DMS153 treated with DMSO at 0.1 percent for 48 hours (cell line): ENCODE results near the gene CYP4V2.
"Not testable (repeated sequence)": the region's sequence is repeated elsewhere in the genome, so short reads cannot be mapped to it uniquely, and the experiment has no call there.

ENCODE experiments used
- DNase-seq: peaks from one replicate; lab custom pipeline; 2025; ENCODE audit not compliant: unreplicated experiment; lab: John Stamatoyannopoulos, UW

Gene CYP4V2

GRCh38 chr4:186227744-186228513 is 36.6 kb downstream of the CYP4V2 start:
- no peak for DNase-seq

- DNase-seq, result no peak
These were observed 37.1 kb downstream of the CYP4V2 start for GRCh38 chr4:186228514-186228894.

- DNase-seq, result no peak
These were observed 43.0 kb downstream of the CYP4V2 start for GRCh38 chr4:186234367-186234766.

- DNase-seq, result no peak
These were observed 44.8 kb downstream of the CYP4V2 start for GRCh38 chr4:186236126-186236525.

GRCh38 chr4:186240452-186240847 is 49.1 kb downstream of the CYP4V2 start:
- DNase-seq, result no peak

GRCh38 chr4:186240848-186241491 is 49.6 kb downstream of the CYP4V2 start:
- no peak for DNase-seq

GRCh38 chr4:186241616-186242015 is 50.2 kb downstream of the CYP4V2 start:
- no peak for DNase-seq

GRCh38 chr4:186242031-186242430 is 50.7 kb downstream of the CYP4V2 start:
- not testable (repeated sequence) for DNase-seq

- DNase-seq, result no peak
These were observed 52.0 kb downstream of the CYP4V2 start for GRCh38 chr4:186243331-186243730.

- no peak for DNase-seq
These were observed 53.5 kb downstream of the CYP4V2 start for GRCh38 chr4:186244835-186245234.

- not testable (repeated sequence) for DNase-seq
These were observed 55.8 kb downstream of the CYP4V2 start for GRCh38 chr4:186247062-186247752.

- no peak for DNase-seq
These were observed 57.3 kb downstream of the CYP4V2 start for GRCh38 chr4:186248643-186249042.

- no peak for DNase-seq
These were observed 58.7 kb downstream of the CYP4V2 start for GRCh38 chr4:186249785-186250754.

GRCh38 chr4:186250760-186251159 is 59.4 kb downstream of the CYP4V2 start:
- no peak for DNase-seq

GRCh38 chr4:186255122-186255521 is 63.8 kb downstream of the CYP4V2 start:
- no peak for DNase-seq

- no peak for DNase-seq
These were observed 66.9 kb downstream of the CYP4V2 start for GRCh38 chr4:186258216-186258811.

- no peak for DNase-seq
These were observed 68.7 kb downstream of the CYP4V2 start for GRCh38 chr4:186260117-186260503.
